K562 (cell line): ENCODE measurements around the gene PDHX. TPM values are rescaled to one million over a fixed set of nuclear protein-coding genes. Genes with fewer than 3 reads are reported as not detected.

Source experiments
- BRCA1 ChIP-seq, 2 experiments: fragments of 450-650 bp in 1 of 2; sonication (generic) in 1 of 2; formaldehyde crosslinking in 1 of 2; IDR thresholded peaks; 2 replicates each; pipeline versions ENCODE4 v1.5.0 to v1.6.1; 2017 to 2020; ENCODE audit warnings: mild to moderate bottlenecking in 1 of 2, missing genetic modification reagents in 1 of 2
- DPF2 ChIP-seq: fragments of 450-650 bp; IDR thresholded peaks from 2 replicates; pipeline ENCODE4 v1.6.1; 2016
- HDAC3 ChIP-seq: fragments of 450-650 bp; IDR thresholded peaks from 2 replicates; pipeline ENCODE4 v1.6.1; 2018; ENCODE audit warnings: borderline replicate concordance, mild to moderate bottlenecking, moderate library complexity; ENCODE audit not compliant: partially characterized antibody
- ZBED1 ChIP-seq: IDR thresholded peaks from 2 replicates; pipeline ENCODE4 v1.6.1; 2014
- ZNF224 ChIP-seq: sonication (generic); formaldehyde crosslinking; IDR thresholded peaks from 2 replicates; pipeline ENCODE4 v1.8.0; 2022; ENCODE audit warnings: mild to moderate bottlenecking, missing genetic modification reagents
- ZNF449 ChIP-seq: fragments of 250-450 bp; sonication (Bioruptor Pico); IDR thresholded peaks from 2 replicates; pipeline ENCODE4 v1.8.0; 2022; ENCODE audit warnings: moderate library complexity, mild to moderate bottlenecking, inconsistent platforms
- ZNF518B ChIP-seq: fragments of 250-450 bp; sonication (Bioruptor Pico); IDR thresholded peaks from 2 replicates; pipeline ENCODE4 v1.5.0; 2021; ENCODE audit warnings: mild to moderate bottlenecking, moderate library complexity
- ZSCAN32 ChIP-seq: fragments of 450-650 bp; formaldehyde crosslinking; IDR thresholded peaks from 2 replicates; pipeline ENCODE4 v1.4.0; 2020; ENCODE audit warnings: mild to moderate bottlenecking, moderate library complexity
- polyA plus RNA-seq, 8 experiments: library from polyadenylated mRNA; depleted of rRNA in 4 of 8; stranded (reverse) in 5 of 8; unstranded in 3 of 8; fragments of >200 nt; fragmentation: Nextera tagmentation in 2 of 8; fragmentation: Illumina TruSeq in 1 of 8; extraction: Ambion mirVana in 2 of 8; extraction: Trizol in 1 of 8; gene quantifications; 2 replicates each; pipeline versions ENCODE4 v1.2.1 to v1.2.3, GENCODE V29; 2011 to 2014; ENCODE audit warnings: inconsistent platforms in 1 of 8, missing spikeins in 1 of 8
- total RNA-seq, 7 experiments: library from RNA; depleted of rRNA in 6 of 7; stranded (reverse); fragments of >200 nt in 6 of 7; fragmentation: Illumina TruSeq in 2 of 7; extraction: Trizol in 2 of 7; gene quantifications; 2 replicates each; pipeline versions ENCODE4 v1.2.1 to v1.2.3, GENCODE V29; 2011 to 2021; ENCODE audit warnings: low replicate concordance in 1 of 7
- TF ChIP-seq, protein P1 (sequence below): sonication (generic); formaldehyde crosslinking; IDR thresholded peaks from 2 replicates; pipeline ENCODE4 v1.8.0; 2022; ENCODE audit warnings: mild to moderate bottlenecking, missing genetic modification reagents
- TF ChIP-seq, protein P2 (sequence below): sonication (generic); formaldehyde crosslinking; IDR thresholded peaks from 2 replicates; pipeline ENCODE4 v1.8.0; 2022; ENCODE audit warnings: mild to moderate bottlenecking, missing genetic modification reagents
- TF ChIP-seq, protein P3 (sequence below), 2 experiments: fragments of 450-650 bp in 1 of 2; sonication (generic) in 1 of 2; formaldehyde crosslinking in 1 of 2; IDR thresholded peaks in 1 of 2; conservative IDR thresholded peaks in 1 of 2; 2 replicates each; pipeline versions ENCODE4 v1.6.1 to v1.8.1; 2016 to 2023; ENCODE audit warnings: mild to moderate bottlenecking in 2 of 2, moderate library complexity in 2 of 2, inconsistent platforms in 1 of 2, missing genetic modification reagents in 1 of 2
- TF ChIP-seq, protein P4 (sequence below): fragments of 450-650 bp; formaldehyde crosslinking; IDR thresholded peaks from 2 replicates; pipeline ENCODE4 v1.4.0; 2022; ENCODE audit warnings: mild to moderate bottlenecking, moderate library complexity
- TF ChIP-seq, protein P5 (sequence below), 2 experiments: fragments of 250-450 bp in 1 of 2; fragments of 450-650 bp in 1 of 2; sonication (Bioruptor Pico) in 1 of 2; IDR thresholded peaks; 2 replicates each; pipeline versions ENCODE4 v1.6.1 to v1.8.0; 2016 to 2021; ENCODE audit warnings: mild to moderate bottlenecking in 2 of 2, moderate library complexity in 2 of 2, missing compliant biosample characterization in 1 of 2, missing genetic modification characterization in 1 of 2
- TF ChIP-seq, protein P6 (sequence below): sonication (generic); formaldehyde crosslinking; IDR thresholded peaks from 2 replicates; pipeline ENCODE4 v1.4.0; 2020; ENCODE audit warnings: mild to moderate bottlenecking, missing genetic modification reagents

Gene PDHX
- total and polyA plus RNA-seq, 9 of the 15 experiments (the other 6 are each of a cell fraction or from before 2014, with no cell fraction given) = 20.8 to 43.5 (median 31.2) TPM

DNA sequence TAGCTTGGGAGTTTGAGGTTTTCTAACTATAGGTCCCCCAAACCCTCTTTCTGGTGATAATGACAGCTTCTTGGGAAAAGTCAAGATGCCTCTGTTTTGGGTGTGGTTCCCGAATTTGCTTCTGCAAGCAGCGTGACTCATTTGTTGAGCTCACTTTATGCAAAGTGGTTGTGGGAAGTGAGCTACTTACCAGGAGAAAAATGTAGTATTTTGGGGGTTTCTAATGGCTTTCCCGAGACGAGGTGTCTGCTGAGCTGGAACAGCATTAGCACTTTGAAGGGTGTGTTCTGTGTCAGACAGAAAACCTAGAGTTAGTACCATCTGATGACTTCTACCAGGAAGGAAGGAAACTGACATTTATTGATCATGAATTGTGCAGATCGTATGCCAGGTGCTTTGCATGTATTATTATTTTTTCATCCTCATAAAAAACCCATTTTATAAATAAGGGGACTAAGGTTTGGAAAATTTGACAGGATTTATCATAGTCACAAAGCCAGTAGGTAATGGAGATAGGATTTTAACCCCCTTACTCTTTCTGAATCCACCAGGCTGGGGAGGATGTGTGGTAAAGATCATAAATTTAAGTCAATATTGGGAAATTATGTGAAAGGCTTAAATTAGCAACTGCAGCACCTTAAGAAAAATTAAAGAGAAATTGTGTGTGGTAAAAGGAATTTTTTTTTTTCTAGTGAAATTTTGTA is 113.7 kb downstream of the PDHX start (continued):
- TF ChIP-seq ZSCAN32 = no peak
- TF ChIP-seq, protein P1, sequence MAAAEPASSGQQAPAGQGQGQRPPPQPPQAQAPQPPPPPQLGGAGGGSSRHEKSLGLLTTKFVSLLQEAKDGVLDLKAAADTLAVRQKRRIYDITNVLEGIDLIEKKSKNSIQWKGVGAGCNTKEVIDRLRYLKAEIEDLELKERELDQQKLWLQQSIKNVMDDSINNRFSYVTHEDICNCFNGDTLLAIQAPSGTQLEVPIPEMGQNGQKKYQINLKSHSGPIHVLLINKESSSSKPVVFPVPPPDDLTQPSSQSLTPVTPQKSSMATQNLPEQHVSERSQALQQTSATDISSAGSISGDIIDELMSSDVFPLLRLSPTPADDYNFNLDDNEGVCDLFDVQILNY (CRISPR knock-in tag) = no peak
- no peak for TF ChIP-seq ZNF518B (CRISPR knock-in tag)
- TF ChIP-seq ZNF449 (CRISPR knock-in tag) = no peak
- TF ChIP-seq, protein P2, sequence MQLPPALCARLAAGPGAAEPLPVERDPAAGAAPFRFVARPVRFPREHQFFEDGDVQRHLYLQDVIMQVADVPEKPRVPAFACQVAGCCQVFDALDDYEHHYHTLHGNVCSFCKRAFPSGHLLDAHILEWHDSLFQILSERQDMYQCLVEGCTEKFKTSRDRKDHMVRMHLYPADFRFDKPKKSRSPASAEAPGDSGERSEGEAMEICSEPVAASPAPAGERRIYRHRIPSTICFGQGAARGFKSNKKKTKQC = no peak
- TF ChIP-seq, protein P3, sequence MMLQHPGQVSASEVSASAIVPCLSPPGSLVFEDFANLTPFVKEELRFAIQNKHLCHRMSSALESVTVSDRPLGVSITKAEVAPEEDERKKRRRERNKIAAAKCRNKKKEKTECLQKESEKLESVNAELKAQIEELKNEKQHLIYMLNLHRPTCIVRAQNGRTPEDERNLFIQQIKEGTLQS (IDR thresholded peaks at IDR 0.05) = peak; percentile 90
- TF ChIP-seq, protein P3 (CRISPR knock-in tag; conservative IDR thresholded peaks at IDR 0.05) = no peak
- TF ChIP-seq ZNF224 (CRISPR knock-in tag) = no peak
- TF ChIP-seq, protein P4, sequence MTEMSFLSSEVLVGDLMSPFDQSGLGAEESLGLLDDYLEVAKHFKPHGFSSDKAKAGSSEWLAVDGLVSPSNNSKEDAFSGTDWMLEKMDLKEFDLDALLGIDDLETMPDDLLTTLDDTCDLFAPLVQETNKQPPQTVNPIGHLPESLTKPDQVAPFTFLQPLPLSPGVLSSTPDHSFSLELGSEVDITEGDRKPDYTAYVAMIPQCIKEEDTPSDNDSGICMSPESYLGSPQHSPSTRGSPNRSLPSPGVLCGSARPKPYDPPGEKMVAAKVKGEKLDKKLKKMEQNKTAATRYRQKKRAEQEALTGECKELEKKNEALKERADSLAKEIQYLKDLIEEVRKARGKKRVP (CRISPR knock-in tag) = no peak
- no peak for TF ChIP-seq ZBED1
- TF ChIP-seq DPF2 = peak; percentile 22; the same call in 1 of the 2 replicates
- TF ChIP-seq, protein P5, sequence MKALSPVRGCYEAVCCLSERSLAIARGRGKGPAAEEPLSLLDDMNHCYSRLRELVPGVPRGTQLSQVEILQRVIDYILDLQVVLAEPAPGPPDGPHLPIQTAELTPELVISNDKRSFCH (CRISPR knock-in tag; IDR thresholded peaks at IDR 0.05) = no peak
- TF ChIP-seq, protein P5 (tag; IDR thresholded peaks at IDR 0.05) = 0 out of 2 replicates have a peak, but pooled peaks have one; percentile 20
- TF ChIP-seq, protein P6, sequence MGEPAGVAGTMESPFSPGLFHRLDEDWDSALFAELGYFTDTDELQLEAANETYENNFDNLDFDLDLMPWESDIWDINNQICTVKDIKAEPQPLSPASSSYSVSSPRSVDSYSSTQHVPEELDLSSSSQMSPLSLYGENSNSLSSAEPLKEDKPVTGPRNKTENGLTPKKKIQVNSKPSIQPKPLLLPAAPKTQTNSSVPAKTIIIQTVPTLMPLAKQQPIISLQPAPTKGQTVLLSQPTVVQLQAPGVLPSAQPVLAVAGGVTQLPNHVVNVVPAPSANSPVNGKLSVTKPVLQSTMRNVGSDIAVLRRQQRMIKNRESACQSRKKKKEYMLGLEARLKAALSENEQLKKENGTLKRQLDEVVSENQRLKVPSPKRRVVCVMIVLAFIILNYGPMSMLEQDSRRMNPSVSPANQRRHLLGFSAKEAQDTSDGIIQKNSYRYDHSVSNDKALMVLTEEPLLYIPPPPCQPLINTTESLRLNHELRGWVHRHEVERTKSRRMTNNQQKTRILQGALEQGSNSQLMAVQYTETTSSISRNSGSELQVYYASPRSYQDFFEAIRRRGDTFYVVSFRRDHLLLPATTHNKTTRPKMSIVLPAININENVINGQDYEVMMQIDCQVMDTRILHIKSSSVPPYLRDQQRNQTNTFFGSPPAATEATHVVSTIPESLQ (CRISPR knock-in tag) = no peak
- no peak for TF ChIP-seq BRCA1 (IDR thresholded peaks at IDR 0.05)
- TF ChIP-seq BRCA1 (CRISPR knock-in tag; IDR thresholded peaks at IDR 0.05) = no peak
- TF ChIP-seq HDAC3 = no peak
